Mucosa of stomach (tissue), 1 donor: ENCODE data around the gene KCTD11.

Source experiments
- H3K27me3 ChIP-seq: one replicate; pipeline ENCODE4 v1.7.0; 2013; ENCODE audit warnings: mild to moderate bottlenecking, low read length; ENCODE audit not compliant: control insufficient read depth, insufficient read depth
- H3K36me3 ChIP-seq: one replicate; pipeline ENCODE4 v1.7.0; 2013; ENCODE audit warnings: low read length; ENCODE audit not compliant: control insufficient read depth, insufficient read depth
- H3K4me1 ChIP-seq: one replicate; pipeline ENCODE4 v1.7.0; 2013; ENCODE audit warnings: mild to moderate bottlenecking, low read length; ENCODE audit not compliant: control insufficient read depth, insufficient read depth
- H3K4me3 ChIP-seq: one replicate; pipeline ENCODE4 v1.7.0; 2013; ENCODE audit warnings: low read length
- H3K9ac ChIP-seq: one replicate; pipeline ENCODE4 v1.7.0; 2013; ENCODE audit warnings: mild to moderate bottlenecking, low read length, moderate library complexity
- H3K9me3 ChIP-seq: one replicate; pipeline ENCODE4 v1.7.0; 2013; ENCODE audit warnings: mild to moderate bottlenecking, low read length, moderate library complexity; ENCODE audit not compliant: control insufficient read depth
- donor health status: Pancreatic carcinoma.

The KCTD11 gene

DNA sequence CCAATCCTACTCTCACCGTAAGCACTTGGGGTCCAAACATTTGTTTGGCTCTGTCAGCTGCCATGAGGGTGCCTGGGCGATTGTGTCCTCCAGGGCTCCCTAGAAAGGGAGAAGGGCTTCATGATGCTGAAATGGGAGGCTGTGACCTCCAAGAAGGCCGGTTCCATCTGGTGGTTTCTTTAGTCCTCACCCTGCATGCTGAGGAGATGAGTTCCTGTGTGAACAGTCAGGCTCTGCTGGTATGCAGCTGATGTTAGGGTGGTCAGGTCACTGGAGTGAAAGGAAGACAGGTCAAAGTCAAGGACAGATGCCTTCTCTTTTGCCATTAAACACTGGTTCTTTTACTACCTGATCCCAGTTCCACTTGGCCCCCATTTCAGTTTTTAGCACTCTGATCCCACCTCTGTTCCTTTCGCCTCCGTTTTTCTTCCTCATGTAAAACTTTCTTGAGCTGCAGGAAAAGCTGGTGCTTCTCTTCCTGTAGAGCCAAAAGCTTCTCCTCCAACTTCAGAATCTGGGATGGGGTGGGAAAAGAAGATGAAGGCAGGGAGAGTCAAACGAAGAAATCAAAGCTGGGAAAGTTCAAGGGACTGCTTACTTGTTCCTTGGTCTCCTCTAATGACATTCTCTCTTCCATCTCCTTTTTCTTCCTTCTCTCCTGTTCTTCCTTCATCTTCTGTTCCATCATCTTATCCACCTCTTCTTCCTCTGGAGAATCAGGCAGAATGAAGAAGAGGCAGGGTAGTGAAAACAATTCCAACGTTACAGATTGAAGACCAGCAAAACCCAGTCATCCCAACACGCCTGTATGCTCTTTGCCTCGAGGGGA lies 37.9 kb upstream of the KCTD11 start:
- Histone ChIP-seq H3K36me3 (peaks cover 21% of the 10 kb centered on the region), H3K9me3 (no peaks in the 10 kb centered on the region)

DNA sequence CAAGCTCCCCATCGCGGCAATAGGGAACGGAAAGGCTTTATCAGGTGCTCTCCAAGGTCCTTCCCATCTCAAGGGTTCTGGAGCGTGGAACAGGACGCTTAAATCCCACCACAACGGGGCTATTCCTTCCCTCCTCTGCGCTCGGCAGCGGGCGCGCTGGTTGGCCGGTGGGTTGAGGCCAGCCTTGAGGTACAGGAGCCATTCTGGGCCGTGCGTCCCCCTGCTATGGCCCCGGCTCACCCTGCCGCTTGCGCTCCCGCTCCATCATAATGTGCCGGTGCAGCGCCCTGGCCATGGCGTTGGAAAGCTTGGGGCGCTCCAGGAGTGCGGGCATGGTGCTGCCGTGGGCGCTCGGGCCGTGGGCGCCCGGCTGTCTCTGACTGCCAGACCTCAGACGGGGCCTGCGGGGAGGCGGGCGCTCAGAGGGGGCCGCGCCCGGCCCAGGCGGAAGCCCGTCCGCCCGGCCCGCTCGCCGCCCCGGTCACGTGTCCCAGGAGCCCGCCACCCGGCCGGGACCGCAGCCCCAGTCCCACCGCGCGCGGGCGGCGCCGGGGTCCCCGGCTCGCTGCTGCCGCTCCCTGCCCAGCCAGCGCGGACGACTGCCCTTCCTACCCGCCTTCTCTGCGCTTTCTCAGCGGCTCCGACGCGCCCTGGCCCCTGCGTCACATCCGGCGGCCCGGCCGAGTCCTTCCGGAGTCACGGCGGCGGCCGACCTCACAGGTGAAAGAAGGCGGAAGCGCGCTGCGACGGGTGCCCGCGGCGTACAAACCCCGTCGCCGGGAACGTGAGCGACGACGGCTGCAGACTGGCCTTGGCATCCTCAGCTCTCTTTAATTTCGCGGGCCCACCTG lies 37.0 kb upstream of the KCTD11 start, which contains the start of gene GPS2:
GPS2 (minus strand) TSS at position 642 of the 851 bp plus-strand sequence; CDS start at position 334, 308 bp downstream.
- peaks cover 17% of the 10 kb centered on the region for H3K36me3 ChIP-seq
- peaks cover 32% of the 10 kb centered on the region for H3K4me1 ChIP-seq
- H3K9me3 ChIP-seq = no peaks in the 10 kb centered on the region
- peak within 1 kb of the TSS; percentile 70 for H3K4me3 ChIP-seq
- H3K9ac ChIP-seq = peak within 1 kb of the TSS; percentile 79
- H3K27me3 ChIP-seq = no peaks in the 10 kb centered on the region

More for the DNA sequence above, 37.9 kb upstream of the KCTD11 start:
- H3K9ac ChIP-seq = peak overlapping the region; percentile 79
- peaks cover 41% of the 10 kb centered on the region for H3K4me1 ChIP-seq
- peak overlapping the region; percentile 70 for H3K4me3 ChIP-seq
- H3K27me3 ChIP-seq = no peaks in the 10 kb centered on the region

DNA sequence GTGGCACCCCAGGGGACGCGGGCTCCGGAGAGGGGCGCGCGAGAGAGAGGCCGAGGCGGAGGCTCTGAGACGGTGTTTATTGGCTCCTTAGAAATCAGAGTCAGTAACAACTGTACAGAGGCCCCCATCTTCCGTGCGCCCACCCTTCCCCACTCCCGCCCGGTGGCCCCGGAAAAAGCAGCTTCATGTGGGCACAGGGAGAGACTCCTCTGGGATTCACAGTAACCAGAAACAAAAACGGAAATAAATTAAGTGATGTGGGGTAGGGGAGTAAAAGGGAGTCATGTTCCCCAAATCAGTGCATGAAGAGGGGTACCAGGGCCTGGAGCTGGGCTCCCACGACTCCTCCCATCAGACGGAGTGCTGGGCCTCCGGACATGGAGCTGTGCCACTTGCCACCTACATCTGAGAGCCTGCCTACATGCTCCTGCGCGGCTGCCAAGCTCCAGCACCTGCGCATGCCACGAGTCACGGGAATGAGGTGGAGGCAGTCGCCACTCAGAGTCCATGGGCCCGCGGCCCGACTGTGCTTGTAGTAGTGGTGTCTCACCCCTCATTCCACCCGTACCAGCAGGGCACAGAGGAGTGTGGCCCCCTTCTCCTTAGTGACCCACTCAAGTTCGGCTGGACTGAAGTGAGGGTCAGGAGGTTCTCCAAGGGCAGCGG lies 36.3 kb upstream of the KCTD11 start:
- Histone ChIP-seq H3K36me3 (peaks cover 14% of the 10 kb centered on the region), H3K4me3 (peak overlapping the region; percentile 23), H3K9ac (peak overlapping the region; percentile 79), H3K9me3 (no peaks in the 10 kb centered on the region), H3K4me1 (peaks cover 28% of the 10 kb centered on the region), H3K27me3 (no peaks in the 10 kb centered on the region)

DNA sequence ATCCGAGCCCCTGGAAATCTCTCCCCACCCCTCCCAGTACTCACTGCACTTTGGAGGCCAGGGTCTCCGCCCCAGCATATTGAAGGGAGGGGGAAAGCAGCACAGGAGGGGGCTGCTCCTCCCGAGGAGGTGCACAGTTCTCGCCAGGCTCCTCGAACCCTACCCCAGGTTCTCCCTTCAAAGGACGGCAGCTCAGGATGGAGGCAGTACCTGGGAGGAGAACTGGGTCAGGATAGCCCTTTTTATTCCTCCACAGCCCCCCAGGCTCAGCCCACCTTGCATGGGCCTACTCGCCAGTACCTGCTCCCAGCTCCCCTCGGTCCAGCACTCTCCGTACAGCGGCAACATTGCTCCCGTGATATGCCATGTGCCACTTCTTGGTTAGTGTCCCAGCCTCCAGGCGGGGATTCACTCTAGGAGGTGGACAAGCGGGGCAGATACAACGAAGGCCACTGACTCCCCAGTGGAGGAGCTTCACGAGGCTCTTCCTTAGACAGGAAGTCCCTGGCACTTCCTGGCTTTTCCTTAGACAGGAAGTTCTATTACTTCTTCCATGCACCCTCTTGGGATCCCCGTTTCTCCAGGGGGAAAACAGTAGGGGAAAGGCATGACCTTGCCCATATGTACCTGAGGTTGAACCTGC lies 34.7 kb upstream of the KCTD11 start:
- Histone ChIP-seq H3K4me3 (no peak overlapping the region), H3K4me1 (peaks cover 28% of the 10 kb centered on the region), H3K9ac (no peak overlapping the region), H3K9me3 (no peaks in the 10 kb centered on the region), H3K27me3 (no peaks in the 10 kb centered on the region), H3K36me3 (peaks cover 10% of the 10 kb centered on the region)

DNA sequence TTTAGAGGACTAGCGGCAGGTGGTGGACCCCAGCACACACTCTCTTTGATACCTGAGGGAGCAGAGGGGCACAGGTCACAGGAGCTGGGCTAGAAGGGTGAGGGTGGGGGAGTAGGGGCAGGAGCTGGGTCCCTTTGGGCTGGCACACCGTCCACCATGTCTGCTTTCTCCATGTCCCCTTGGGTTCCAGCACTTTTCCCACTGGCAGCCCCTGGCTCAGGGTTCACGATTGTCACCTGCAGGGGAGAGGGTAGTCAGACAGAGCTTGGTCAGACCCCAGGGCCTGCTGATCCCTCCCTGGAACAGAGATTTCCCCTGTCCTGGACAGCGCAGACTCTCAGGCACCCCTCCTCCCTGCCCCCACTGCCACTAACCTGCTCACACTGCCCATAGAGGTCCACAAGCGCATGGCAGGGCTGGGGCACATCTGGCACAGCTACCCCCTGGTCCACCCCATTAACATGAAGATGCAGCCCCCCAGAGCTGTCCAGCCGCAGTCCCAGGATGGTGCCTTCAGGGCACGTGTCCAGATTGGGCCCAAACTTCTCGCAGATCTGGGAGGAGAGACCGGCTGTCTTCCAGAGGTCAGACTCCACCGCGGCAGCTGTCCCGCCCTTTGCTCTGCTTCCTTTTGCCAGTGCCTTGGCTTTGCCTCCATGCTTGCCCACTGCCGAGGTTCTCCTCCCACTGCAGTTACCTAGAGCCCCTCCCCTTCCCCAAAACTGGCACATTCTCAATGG lies 33.7 kb upstream of the KCTD11 start:
- peaks cover 4% of the 10 kb centered on the region for H3K36me3 ChIP-seq
- H3K9ac ChIP-seq = no peak overlapping the region
- H3K27me3 ChIP-seq = no peaks in the 10 kb centered on the region
- no peak overlapping the region for H3K4me3 ChIP-seq
- H3K9me3 ChIP-seq = no peaks in the 10 kb centered on the region
- H3K4me1 ChIP-seq = peaks cover 20% of the 10 kb centered on the region

DNA sequence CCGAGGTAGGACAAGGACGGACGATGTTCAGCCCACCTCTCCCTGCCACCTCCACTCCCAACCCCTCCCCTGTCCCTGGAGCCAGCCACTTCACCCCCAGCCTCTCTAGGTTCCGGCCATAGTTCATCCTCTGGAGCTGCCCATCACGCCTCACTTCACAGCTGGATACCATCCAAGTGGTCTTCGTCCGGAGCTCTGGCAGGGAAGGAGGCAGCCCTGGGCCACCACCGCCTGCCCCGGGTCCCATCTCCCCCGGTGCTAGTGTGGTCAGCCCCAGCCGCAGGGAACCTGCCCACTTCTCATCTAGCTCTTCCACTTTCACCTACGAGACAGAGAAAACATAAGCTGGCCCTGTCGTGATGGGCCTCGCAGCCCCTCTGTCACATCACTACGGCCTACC lies 30.5 kb upstream of the KCTD11 start:
- Histone ChIP-seq H3K9me3 (no peaks in the 10 kb centered on the region), H3K36me3 (peaks cover 12% of the 10 kb centered on the region), H3K9ac (no peak overlapping the region), H3K4me3 (no peak overlapping the region), H3K4me1 (no peaks in the 10 kb centered on the region), H3K27me3 (no peaks in the 10 kb centered on the region)

DNA sequence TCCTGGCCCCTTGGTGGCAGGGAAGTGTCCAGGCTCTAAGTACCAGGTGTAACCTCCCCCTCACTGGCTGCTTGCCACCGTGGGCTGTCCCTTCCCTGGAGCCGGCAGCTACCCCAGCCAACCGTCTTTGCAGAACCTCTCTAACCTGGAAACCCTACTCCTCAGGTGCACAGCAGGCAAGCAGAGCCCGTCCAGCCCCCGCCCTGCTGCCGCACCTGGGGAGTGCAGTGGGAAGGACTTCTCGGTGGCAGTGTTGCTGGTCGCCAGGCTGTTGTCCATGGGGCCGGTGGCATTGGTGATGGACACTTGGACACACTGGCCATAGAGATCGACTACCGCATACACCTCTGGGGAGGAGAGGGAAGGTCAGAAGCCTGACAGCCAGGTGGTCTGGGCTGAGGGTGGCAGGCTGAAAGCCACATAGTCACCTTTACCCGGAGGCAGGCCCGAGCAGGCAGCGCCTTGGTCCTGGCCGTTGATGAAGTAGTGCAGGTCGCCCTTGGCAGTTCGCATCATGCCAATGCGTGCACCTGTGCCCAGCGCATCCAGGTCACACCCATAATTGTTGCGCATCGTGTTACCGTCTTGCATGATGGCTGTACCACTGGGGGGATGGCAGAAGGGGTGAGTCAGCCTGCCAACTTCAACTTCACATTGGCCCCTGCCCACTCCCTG lies 29.3 kb upstream of the KCTD11 start:
- Histone ChIP-seq H3K9ac (no peak overlapping the region), H3K4me1 (no peaks in the 10 kb centered on the region), H3K27me3 (no peaks in the 10 kb centered on the region), H3K4me3 (no peak overlapping the region), H3K9me3 (no peaks in the 10 kb centered on the region), H3K36me3 (peaks cover 12% of the 10 kb centered on the region)

DNA sequence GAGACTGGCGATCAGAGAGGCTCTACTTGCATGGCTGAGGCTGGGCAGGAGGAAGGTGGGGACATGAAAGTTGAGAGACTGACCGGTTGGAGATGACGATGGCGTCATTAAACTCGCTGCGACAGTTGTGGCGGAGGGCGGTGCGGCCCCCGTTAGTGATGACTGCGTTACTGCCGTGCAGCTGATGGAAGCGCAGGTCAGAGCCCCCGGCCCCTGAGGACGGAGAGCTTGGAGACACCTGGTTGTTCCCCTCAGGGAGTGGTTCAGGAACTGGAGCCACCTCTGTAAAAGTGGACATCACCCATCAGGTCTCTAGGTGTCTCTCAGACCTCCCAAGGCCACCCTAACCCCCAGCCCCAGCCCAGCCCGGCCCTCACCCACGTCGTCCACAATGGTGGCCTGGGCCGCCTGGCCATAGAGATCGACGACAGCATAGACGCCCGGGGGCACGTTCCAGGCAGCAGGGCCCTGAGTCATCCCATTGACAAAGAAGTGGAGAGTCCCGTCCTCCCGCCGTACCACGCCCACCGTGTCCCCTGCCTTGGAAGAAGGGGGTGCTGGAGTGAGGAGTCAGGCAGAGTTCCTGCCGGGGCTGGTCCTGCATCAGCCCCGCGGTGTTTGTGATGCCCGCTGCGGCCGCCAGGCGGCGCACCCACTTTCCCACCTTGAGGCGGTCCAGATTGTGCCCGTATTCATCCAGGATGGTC lies 28.1 kb upstream of the KCTD11 start:
- Histone ChIP-seq H3K27me3 (no peaks in the 10 kb centered on the region), H3K9ac (no peak overlapping the region), H3K36me3 (peaks cover 12% of the 10 kb centered on the region), H3K4me1 (peaks cover 6% of the 10 kb centered on the region), H3K4me3 (no peak overlapping the region), H3K9me3 (no peaks in the 10 kb centered on the region)

DNA sequence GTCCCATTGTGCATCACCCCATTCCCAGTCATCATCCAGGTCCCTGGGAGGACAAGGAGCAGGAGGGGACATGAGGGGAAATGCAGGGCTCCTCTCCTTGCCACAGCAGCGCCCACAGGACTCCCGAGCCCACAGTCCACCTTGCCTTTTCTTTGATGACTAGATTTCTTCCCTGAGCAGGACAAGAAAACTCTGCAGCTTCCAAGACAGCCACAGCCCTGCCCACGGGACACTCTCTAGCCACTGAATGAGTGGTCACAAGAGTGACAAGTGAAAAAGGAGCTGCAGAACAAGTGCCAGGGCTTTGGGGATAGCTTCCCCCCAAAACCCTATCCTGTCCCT lies 27.6 kb upstream of the KCTD11 start:
- Histone ChIP-seq H3K4me1 (peaks cover 6% of the 10 kb centered on the region), H3K9ac (no peak overlapping the region), H3K4me3 (no peak overlapping the region), H3K36me3 (peaks cover 12% of the 10 kb centered on the region), H3K9me3 (no peaks in the 10 kb centered on the region), H3K27me3 (no peaks in the 10 kb centered on the region)

DNA sequence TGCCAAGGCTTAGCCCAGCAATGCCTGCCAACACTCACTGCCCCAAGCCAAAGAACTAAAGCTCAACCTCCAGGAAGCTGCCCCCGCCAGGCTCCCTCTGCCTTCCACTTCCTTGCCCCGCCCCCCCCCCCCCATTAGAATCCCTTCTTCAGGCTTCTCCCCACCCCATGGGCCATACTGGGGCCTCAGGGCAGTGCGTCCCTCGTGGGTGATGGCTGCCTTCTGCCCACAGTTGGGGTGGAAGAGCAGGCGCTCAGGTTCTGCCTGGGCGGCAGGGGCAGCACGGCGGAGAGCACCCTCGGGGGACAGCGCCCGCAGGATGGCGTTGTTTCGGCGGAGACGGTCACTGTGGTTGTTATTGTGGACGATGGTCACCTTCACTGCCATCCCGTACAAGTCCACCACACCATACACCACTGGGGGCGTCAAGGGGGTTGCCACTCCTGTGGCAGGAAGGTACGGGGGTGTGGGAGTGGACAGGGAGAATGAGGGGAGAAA lies 26.9 kb upstream of the KCTD11 start:
- Histone ChIP-seq H3K4me1 (peaks cover 6% of the 10 kb centered on the region), H3K4me3 (no peak overlapping the region), H3K36me3 (peaks cover 12% of the 10 kb centered on the region), H3K27me3 (no peaks in the 10 kb centered on the region), H3K9me3 (no peaks in the 10 kb centered on the region), H3K9ac (no peak overlapping the region)
